Prostate gland (tissue), 2 donors: Measurements from ENCODE around the gene CYP51A1. TPM values are rescaled to one million over a fixed set of nuclear protein-coding genes. Genes with fewer than 3 reads are reported as not detected.

Source experiments
- DNase-seq: peaks from one replicate; pipeline ENCODE4 v3.0.0-alpha.2; 2019; ENCODE audit warnings: low spot score
- H3K27ac ChIP-seq, 2 donors: fragments of 200-600 bp; sonication (generic); 2 replicates each; pipeline ENCODE4 v1.5.1; 2017 to 2019
- H3K27me3 ChIP-seq: fragments of 200-600 bp; sonication (generic); replicated peaks from 2 replicates; pipeline ENCODE4 v1.5.1; 2019; ENCODE audit not compliant: insufficient read depth
- H3K36me3 ChIP-seq, 2 donors: fragments of 200-600 bp; sonication (generic); 1 replicate in 1 of 2; 2 replicates in 1 of 2; pipeline versions ENCODE4 v1.5.1 to v1.8.1; 2017 to 2019
- H3K4me1 ChIP-seq: fragments of 200-600 bp; sonication (generic); replicated peaks from 2 replicates; pipeline ENCODE4 v1.5.1; 2019
- H3K4me3 ChIP-seq, 2 donors: fragments of 200-600 bp; sonication (generic); 2 replicates each; pipeline ENCODE4 v1.5.1; 2017 to 2019
- H3K9me3 ChIP-seq: fragments of 200-600 bp; sonication (generic); 2 replicates; pipeline ENCODE4 v1.5.1; 2017
- CTCF ChIP-seq, 4 experiments: fragments of 200-600 bp in 2 of 4; fragments of 450-650 bp in 2 of 4; sonication (generic) in 2 of 4; IDR thresholded peaks; 1 replicate in 3 of 4; 2 replicates in 1 of 4; pipeline ENCODE4 v1.5.1; 2016 to 2019; ENCODE audit warnings: antibody characterized with exemption in 4 of 4, mild to moderate bottlenecking in 2 of 4, moderate library complexity in 2 of 4
- POLR2A ChIP-seq: fragments of 450-650 bp; IDR thresholded peaks from one replicate; pipeline ENCODE4 v1.6.1; 2016; ENCODE audit warnings: antibody characterized with exemption, mild to moderate bottlenecking
- POLR2AphosphoS5 ChIP-seq: sonication (generic); formaldehyde crosslinking; IDR thresholded peaks from one replicate; pipeline ENCODE4 v1.6.1; 2017; ENCODE audit warnings: antibody characterized with exemption
- WGBS: methylation state at CpG from one replicate; pipeline ENCODE4 v1.1.5; 2018; 5-methylcytosine and 5-hydroxymethylcytosine counted together
- intact Hi-C: fragments of 100-400 bp; cut with DNase I; formaldehyde crosslinking; loops from one replicate; pipeline ENCODE4 v1.14.2; 2022
- total RNA-seq, 2 donors: library from RNA; depleted of rRNA; stranded (reverse); fragments of >200 nt; gene quantifications; one replicate each; pipeline ENCODE4 v1.1.0, GENCODE V29; 2016

The CYP51A1 gene
- total RNA-seq, 2 donors from 2014 or later = 51.6 to 121 TPM

GRCh38 chr7:92072708-92073107 lies 61.6 kb downstream of the CYP51A1 start:
- no peak for DNase-seq
- Histone ChIP-seq H3K27ac (no peak overlapping the region), H3K4me3 (no peak overlapping the region), H3K27me3 (no peaks in the 10 kb centered on the region), H3K36me3 (no peaks in the 10 kb centered on the region), H3K4me1 (no peaks in the 10 kb centered on the region), H3K9me3 (no peaks in the 10 kb centered on the region)
- WGBS = 94% methylated on average over 3 of the region's 3 CpGs
- TF ChIP-seq CTCF (IDR thresholded peaks at IDR 0.05) (no peak), POLR2AphosphoS5 (no peak), POLR2A (no peak)
- intact Hi-C loops = no loop called here

GRCh38 chr7:92072121-92072520 lies 62.2 kb downstream of the CYP51A1 start:
- Histone ChIP-seq H3K4me3 (no peak overlapping the region), H3K27me3 (no peaks in the 10 kb centered on the region), H3K4me1 (no peaks in the 10 kb centered on the region), H3K9me3 (no peaks in the 10 kb centered on the region), H3K27ac (no peak overlapping the region), H3K36me3 (no peaks in the 10 kb centered on the region)
- 78% methylated on average over 1 of the region's 1 CpG for WGBS
- intact Hi-C loops = no loop called here
- no peak for DNase-seq
- TF ChIP-seq POLR2A (no peak), POLR2AphosphoS5 (no peak), CTCF (IDR thresholded peaks at IDR 0.05) (no peak)

GRCh38 chr7:92071032-92071431 lies 63.2 kb downstream of the CYP51A1 start:
- Histone ChIP-seq H3K27ac (no peak overlapping the region), H3K36me3 (no peaks in the 10 kb centered on the region), H3K27me3 (no peaks in the 10 kb centered on the region), H3K9me3 (no peaks in the 10 kb centered on the region), H3K4me1 (no peaks in the 10 kb centered on the region), H3K4me3 (no peak overlapping the region)
- WGBS = 77% methylated on average over 5 of the region's 5 CpGs
- DNase-seq = no peak
- intact Hi-C loops = no loop called here
- TF ChIP-seq POLR2A (no peak), CTCF (IDR thresholded peaks at IDR 0.05) (no peak), POLR2AphosphoS5 (no peak)

- H3K36me3 ChIP-seq = no peaks in the 10 kb centered on the region
- DNase-seq = no peak
- no peak overlapping the region for H3K4me3 ChIP-seq
- no peaks in the 10 kb centered on the region for H3K4me1 ChIP-seq
- 43% methylated on average over 2 of the region's 2 CpGs for WGBS
- H3K27me3 ChIP-seq = no peaks in the 10 kb centered on the region
- H3K9me3 ChIP-seq = no peaks in the 10 kb centered on the region
- TF ChIP-seq CTCF (IDR thresholded peaks at IDR 0.05) (no peak), POLR2AphosphoS5 (peak; percentile 21)
- H3K27ac ChIP-seq = no peak overlapping the region
- intact Hi-C loops = no loop called here
Measured at GRCh38 chr7:92064438-92065029, 69.7 kb downstream of the CYP51A1 start.

Other genes with a start within 250 kb of the CYP51A1 start
- gene AKAP9, start 193.6 kb downstream of the CYP51A1 start, total RNA-seq = 10 to 100 TPM; 61.8 to 80.1 TPM
- gene LRRD1, start 44.7 kb upstream of the CYP51A1 start, total RNA-seq = under 1 TPM in 1 of 2 donors, not detected in 1; 0.40 TPM
- gene KRIT1, start 111.4 kb upstream of the CYP51A1 start, total RNA-seq = 10 to 100 TPM; 53.4 to 98.4 TPM
- gene ANKIB1, start 111.5 kb upstream of the CYP51A1 start, total RNA-seq = 10 to 100 TPM; 20.1 to 47.9 TPM